AG04450 (cell line): Measurements from ENCODE around the gene KDM2B. TPM values are rescaled to one million over a fixed set of nuclear protein-coding genes. Genes with fewer than 3 reads are reported as not detected.
A peak's percentile ranks its signal among the peaks of the same experiment; 100 is the strongest.

Source experiments
- CTCF ChIA-PET: fragments of 300-600, 350-600 bp; formaldehyde crosslinking; extraction: SDS; loops from one replicate; lab custom pipeline; 2022; ENCODE audit warnings: antibody characterized with exemption, inconsistent platforms; lab: Charles Lee
- POLR2A ChIA-PET: fragments of 350-600 bp; formaldehyde crosslinking; extraction: SDS; loops from one replicate; lab custom pipeline; 2021; ENCODE audit warnings: antibody characterized with exemption, inconsistent platforms; lab: Yijun Ruan, JAX
- DNase-seq: peaks from one replicate; pipeline ENCODE4 v3.0.0-alpha.2; 2011; ENCODE audit warnings: low read depth, low spot score
- H3K27ac ChIP-seq: one replicate; pipeline ENCODE4 v1.5.1; 2012; ENCODE audit warnings: low read depth, low read length, control low read depth
- H3K27me3 ChIP-seq: one replicate; pipeline ENCODE4 v1.6.0; 2012; ENCODE audit warnings: low read length; ENCODE audit not compliant: control insufficient read depth, insufficient read depth
- H3K4me3 ChIP-seq: 2 replicates; pipeline ENCODE4 v1.5.1; 2011; ENCODE audit warnings: mild to moderate bottlenecking, low read depth, low read length, control low read depth
- H3K9me3 ChIP-seq: 2 replicates; pipeline ENCODE4 v1.5.1; 2012; ENCODE audit warnings: low read length; ENCODE audit not compliant: control insufficient read depth, insufficient read depth
- CTCF ChIP-seq: IDR thresholded peaks from 2 replicates; pipeline ENCODE4 v1.5.1; 2011; ENCODE audit warnings: low read depth, low read length, control low read depth, inconsistent platforms
- polyA plus RNA-seq: library from polyadenylated mRNA; depleted of rRNA; stranded (reverse); fragments of >200 nt; gene quantifications from 2 replicates; pipeline ENCODE4 v1.2.3, GENCODE V29; 2011

Gene KDM2B
- polyA plus RNA-seq, 1 experiment: 12.9 TPM

DNA sequence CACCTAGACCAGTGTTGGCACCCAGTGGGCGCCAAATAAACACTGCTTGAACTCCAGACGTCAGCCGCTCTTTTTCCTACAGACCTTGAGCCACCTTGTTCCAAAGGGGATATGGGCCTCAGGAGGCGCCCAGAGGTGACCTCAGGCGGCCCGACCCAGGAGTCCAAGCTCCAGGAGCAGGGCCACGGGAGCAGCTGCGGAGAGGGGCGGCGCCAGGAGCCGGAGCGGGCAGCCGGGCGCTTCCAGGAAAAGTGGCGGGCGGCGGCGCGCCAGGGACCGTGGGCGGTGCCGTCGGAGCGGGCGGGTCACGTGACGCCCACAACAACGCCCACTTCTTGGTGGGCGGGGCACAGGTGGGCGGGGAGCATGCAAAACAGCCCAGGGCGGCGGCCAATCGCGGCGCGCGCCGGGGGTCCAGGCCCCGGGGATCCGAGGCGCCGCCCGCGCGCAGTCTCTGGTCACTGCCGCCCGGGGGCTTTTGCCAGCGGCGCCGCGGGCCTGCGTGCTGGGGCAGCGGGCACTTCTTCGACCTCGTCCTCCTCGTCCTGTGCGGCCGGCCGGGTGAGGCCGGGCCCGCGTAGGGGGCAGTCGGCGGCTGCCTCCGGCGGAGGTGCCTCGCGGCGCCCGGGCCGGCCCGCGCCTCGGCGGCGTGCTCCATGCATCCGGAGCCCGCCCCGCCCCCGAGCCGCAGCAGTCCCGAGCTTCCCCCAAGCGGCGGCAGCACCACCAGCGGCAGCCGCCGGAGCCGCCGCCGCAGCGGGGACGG is 45.4 kb upstream of the KDM2B start, which contains the start of gene ORAI1:
Gene ORAI1 (plus strand): TSS at position 444 of the 766 bp plus-strand sequence.
- ChIA-PET CTCF (interaction anchor here (0.7 to 5.5 kb wide), 10 partner anchors 9 to 127 kb away, joined by 3 to 60 read pairs (median 4); partner anchors contain the start of gene MORN3), POLR2A (interaction anchor here (0.7 to 1.5 kb wide), 7 partner anchors 44 to 93 kb away, joined by 3 to 8 read pairs (median 4); no protein-coding TSS in a partner anchor)
- Histone ChIP-seq H3K27ac (peak within 1 kb of the TSS; percentile 68), H3K9me3 (no peaks in the 10 kb centered on the region; the same call in 1 of the 2 replicates), H3K27me3 (no peaks in the 10 kb centered on the region), H3K4me3 (peak within 1 kb of the TSS; percentile 70)
- DNase-seq: peak; percentile 73
- TF ChIP-seq CTCF: no peak

DNA sequence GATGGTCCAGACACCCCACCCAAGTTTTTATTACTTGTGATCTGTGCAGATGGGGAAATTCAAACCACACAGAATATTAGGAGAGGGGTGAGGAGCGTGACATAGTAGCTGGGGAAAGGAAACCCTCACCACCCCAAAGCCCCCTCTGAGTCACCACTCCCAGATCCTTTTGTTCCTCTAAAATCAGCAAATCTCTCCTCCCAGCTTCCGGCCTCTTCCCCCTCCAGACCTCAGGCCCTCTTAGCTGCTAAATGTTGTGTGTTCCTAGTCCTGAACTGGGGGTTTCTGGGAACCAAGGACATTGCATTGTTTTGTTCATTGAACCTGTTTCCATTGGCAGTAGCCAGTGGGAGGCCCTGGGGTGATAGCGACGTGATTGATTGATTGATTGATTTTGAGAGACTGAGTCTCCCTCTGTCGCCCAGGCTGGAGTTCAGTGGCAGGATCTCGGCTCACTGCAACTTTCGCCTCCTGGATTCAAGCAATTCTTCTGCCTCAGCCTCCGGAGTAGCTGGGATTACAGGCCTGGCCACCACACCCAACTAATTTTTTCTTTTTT is 39.6 kb upstream of the KDM2B start:
- no peaks in the 10 kb centered on the region for H3K27me3 ChIP-seq
- POLR2A ChIA-PET: interaction anchor here (0.8 kb wide), 1 partner anchor 17 kb away, joined by 4 read pairs; no protein-coding TSS in a partner anchor
- no peak for TF ChIP-seq CTCF
- H3K9me3 ChIP-seq: no peaks in the 10 kb centered on the region
- no peak for DNase-seq
- H3K27ac ChIP-seq: no peak overlapping the region
- no peak overlapping the region for H3K4me3 ChIP-seq
- CTCF ChIA-PET: interaction anchor here (0.7 to 1.3 kb wide), 4 partner anchors 17 to 161 kb away, joined by 3 to 5 read pairs (median 3); no protein-coding TSS in a partner anchor

DNA sequence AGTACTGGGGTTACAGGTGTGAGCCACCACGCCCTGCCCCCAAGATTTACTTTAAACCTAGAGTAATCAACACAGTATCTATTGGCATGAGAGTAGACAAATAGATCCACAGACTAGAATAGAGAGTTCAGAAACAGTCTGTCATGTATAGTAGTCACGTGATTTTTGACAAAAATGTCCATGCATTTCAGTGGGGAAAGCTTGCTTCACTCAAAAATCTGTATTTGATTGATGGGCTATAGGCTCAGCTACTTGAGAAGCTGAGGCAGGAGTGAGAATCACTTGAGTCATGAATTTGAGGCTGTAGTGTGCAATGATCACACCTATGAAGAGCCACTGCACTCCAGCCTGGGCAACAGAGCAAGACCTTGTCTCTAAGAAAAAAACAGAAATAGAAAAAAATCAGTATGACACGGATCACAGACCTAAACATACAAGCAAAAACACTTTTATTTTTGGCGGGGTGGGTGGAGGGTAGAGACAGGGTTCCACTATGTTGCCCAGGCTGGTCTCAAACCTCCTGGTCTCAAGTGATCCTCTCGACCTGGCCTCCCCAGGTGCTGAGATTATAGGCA is 37.9 kb upstream of the KDM2B start:
- Histone ChIP-seq H3K4me3 (no peak overlapping the region), H3K27ac (no peak overlapping the region), H3K9me3 (no peaks in the 10 kb centered on the region), H3K27me3 (no peaks in the 10 kb centered on the region)
- ChIA-PET CTCF (no interaction called here), POLR2A (no interaction called here)
- TF ChIP-seq CTCF: no peak
- DNase-seq: no peak

DNA sequence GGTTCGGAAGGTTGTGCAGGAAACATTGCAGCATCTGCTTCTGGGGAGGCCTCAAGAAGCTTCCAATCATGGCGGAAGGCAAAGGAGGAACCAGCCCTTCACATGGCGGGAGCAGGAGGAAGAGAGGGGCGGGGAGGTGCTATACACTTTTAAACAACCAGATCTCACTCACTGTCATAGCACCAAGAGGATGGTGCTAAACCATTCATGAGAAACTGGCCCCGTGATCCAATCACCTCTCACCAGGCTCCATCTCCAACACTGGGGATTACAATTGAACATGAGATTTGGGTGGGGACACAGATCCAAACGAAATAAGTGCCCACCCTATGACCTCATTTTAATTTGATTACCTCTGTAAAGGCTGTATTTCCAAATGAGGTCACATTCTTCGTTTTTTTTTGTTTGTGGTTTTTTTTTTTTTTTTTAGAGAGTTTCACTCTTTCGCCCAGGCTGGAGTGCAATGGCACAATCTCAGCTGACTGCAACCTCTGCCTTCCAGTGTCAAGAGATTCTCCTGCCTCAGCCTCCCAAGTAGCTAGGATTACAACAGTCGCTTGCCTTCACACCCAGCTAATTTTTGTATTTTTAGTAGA is 34.1 kb upstream of the KDM2B start:
- ChIA-PET POLR2A (no interaction called here), CTCF (interaction anchor here (0.7 kb wide), 1 partner anchor 13 kb away, joined by 3 read pairs; no protein-coding TSS in a partner anchor)
- Histone ChIP-seq H3K27me3 (no peaks in the 10 kb centered on the region), H3K4me3 (no peak overlapping the region), H3K27ac (no peak overlapping the region), H3K9me3 (no peaks in the 10 kb centered on the region)
- no peak for DNase-seq
- TF ChIP-seq CTCF: no peak
